GM12801 (cell line): Measurements from ENCODE around the gene CACNA1E.

Experiments
- CTCF ChIP-seq: IDR thresholded peaks from one replicate; pipeline ENCODE4 v1.5.1; 2011; ENCODE audit warnings: control low read depth; ENCODE audit not compliant: insufficient read length; ENCODE audit errors: extremely low read depth

Gene CACNA1E

GRCh38 chr1:181506563-181507353, 23.4 kb downstream of the CACNA1E start:
- TF ChIP-seq CTCF, result no peak

GRCh38 chr1:181508486-181509165, 25.3 kb downstream of the CACNA1E start:
- TF ChIP-seq CTCF, result no peak

- no peak for TF ChIP-seq CTCF
These were observed 30.5 kb downstream of the CACNA1E start for GRCh38 chr1:181513786-181514297.

GRCh38 chr1:181514298-181515290, 31.3 kb downstream of the CACNA1E start:
- no peak for TF ChIP-seq CTCF

DNA sequence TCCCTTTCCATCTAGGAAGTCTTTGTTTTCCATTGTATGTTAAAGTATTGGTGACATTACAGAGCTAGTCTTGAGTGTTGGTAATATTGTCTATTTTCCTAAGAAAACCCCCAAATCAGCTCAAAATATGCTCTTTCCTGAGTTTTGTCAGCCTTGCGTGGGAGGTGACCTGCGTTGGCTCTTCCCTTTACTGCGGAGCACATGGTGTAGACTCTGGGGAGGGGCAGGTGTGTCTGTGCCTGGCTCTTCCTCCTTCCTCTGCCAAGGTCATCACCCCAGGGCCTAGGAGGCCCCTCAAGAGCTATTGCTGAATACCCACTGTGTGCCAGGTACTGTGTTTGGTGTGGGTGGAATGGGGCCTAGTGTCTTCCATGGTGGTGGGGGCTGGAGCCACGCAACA, 33.4 kb downstream of the CACNA1E start:
- TF ChIP-seq CTCF, result no peak

GRCh38 chr1:181517181-181517875, 34.0 kb downstream of the CACNA1E start:
- no peak for TF ChIP-seq CTCF
